ENCODE data around the gene CEND1. TPM values are rescaled to one million over a fixed set of nuclear protein-coding genes. Genes with fewer than 3 reads are reported as not detected.

The CEND1 gene
- total and polyA plus RNA-seq, 2 of the 13 experiments (the other 11 are each of a cell fraction or from before 2014, with no cell fraction given) = not detected

DNA sequence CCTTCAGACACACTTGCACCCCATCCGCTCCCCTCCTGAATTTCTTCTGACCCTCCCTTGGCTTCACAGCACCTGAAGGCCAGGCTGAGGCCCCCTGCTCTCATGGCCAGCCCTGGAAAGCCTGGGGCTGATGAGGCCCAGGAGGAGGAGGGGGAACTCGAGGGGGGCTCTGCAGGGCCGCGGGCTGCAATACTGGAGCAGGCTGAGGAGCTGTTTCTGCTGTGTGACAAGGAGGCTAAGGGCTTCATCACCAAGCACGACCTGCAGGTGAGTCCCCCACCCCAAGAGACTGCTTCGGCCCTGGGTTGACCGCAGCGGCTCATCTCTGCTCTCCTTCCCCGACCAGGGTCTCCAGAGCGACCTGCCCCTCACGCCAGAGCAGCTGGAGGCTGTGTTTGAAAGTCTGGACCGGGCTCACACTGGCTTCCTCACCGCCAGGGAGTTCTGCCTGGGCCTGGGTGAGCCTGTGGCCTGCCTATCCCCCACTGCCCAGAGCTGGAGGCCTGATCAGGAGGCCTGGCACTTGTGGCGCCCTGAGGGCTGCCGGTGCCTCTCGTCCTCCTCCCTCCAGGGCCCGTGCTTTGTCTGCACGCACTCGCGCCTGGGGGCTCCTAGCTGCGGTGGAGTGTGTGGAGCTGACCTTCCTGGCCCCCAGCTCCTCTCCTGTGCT lies 38.8 kb upstream of the CEND1 start:
- DNase-seq (ENCODE audit: low spot score) (no peak), FAIRE-seq (no peak), ATAC-seq (no peak)
- Histone ChIP-seq H3K4me1 (ENCODE audit: insufficient read depth, low read length) (peaks cover 71% of the 10 kb centered on the region), H3K36me3 (replicated peaks in 1 of 2; ENCODE audit: control insufficient read depth in 1 of 2, insufficient read depth in 2 of 2, low read length in 2 of 2) (peaks cover 1 to 12% of the 10 kb centered on the region in 2 experiments; a peak in 2 of 5 replicates), H3K4me3 (replicated peaks in 1 of 3; ENCODE audit: insufficient read depth in 1 of 3, low read depth in 2 of 3, low read length in 3 of 3) (peak overlapping the region in 1 of 3 experiments; percentile 80; a peak in 1 of 6 replicates), H3K27me3 (ENCODE audit: control insufficient read depth in 1 of 2, insufficient read depth in 2 of 2, low read length in 2 of 2) (no peaks in the 10 kb centered on the region), H3K79me2 (ENCODE audit: insufficient read depth, low read length) (peaks cover 2% of the 10 kb centered on the region), H3K4me2 (ENCODE audit: low read depth, low read length) (peak overlapping the region; percentile 91; the same call in 1 of the 2 replicates), H4K20me1 (ENCODE audit: insufficient read depth, low read length) (no peaks in the 10 kb centered on the region), H2AFZ (ENCODE audit: low read length) (no peak overlapping the region), H3K9me3 (ENCODE audit: low read length) (no peaks in the 10 kb centered on the region), H3K27ac (ENCODE audit: extremely low read length, insufficient read depth, low read length) (no peak overlapping the region), H3K9ac (ENCODE audit: insufficient read depth, low read depth, low read length) (no peak overlapping the region)
- POLR2A ChIA-PET = interaction anchor here (1.8 to 16.1 kb wide), 3 partner anchors 10 to 19 kb away, joined by 9 to 264 read pairs (median 141); partner anchors contain the start of genes PNPLA2, POLR2L, RPLP2 and TSPAN4
- in situ Hi-C loops (cut with HindIII; ENCODE audit: extremely low pct_ligation_motif_present, low pct_unique_long_range_greater_than_20kb) (no loop called here), intact Hi-C loops (cut with micrococcal nuclease; ENCODE audit: unreplicated experiment) (no loop called here)
- CTCF ChIA-PET (ENCODE audit: low intra/inter-chr PET ratio, low total read pairs) = no interaction called here
- no TSS peak for BruUV-seq (replicated peaks)
- 82% methylated on average over 6 of the region's 21 CpGs for WGBS (ENCODE audit: low lambda C conversion rate)
- TF ChIP-seq, protein P1, sequence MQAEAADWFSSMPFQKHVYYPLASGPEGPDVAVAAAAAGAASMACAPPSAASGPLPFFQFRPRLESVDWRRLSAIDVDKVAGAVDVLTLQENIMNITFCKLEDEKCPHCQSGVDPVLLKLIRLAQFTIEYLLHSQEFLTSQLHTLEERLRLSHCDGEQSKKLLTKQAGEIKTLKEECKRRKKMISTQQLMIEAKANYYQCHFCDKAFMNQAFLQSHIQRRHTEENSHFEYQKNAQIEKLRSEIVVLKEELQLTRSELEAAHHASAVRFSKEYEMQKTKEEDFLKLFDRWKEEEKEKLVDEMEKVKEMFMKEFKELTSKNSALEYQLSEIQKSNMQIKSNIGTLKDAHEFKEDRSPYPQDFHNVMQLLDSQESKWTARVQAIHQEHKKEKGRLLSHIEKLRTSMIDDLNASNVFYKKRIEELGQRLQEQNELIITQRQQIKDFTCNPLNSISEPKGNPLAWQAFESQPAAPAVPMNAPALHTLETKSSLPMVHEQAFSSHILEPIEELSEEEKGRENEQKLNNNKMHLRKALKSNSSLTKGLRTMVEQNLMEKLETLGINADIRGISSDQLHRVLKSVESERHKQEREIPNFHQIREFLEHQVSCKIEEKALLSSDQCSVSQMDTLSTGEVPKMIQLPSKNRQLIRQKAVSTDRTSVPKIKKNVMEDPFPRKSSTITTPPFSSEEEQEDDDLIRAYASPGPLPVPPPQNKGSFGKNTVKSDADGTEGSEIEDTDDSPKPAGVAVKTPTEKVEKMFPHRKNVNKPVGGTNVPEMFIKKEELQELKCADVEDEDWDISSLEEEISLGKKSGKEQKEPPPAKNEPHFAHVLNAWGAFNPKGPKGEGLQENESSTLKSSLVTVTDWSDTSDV (CRISPR knock-in tag; IDR thresholded peaks at IDR 0.05) = 0 out of 2 replicates have a peak, but pooled peaks have one; percentile 10
- TF ChIP-seq ZNF746 (CRISPR knock-in tag; IDR thresholded peaks at IDR 0.05) = no peak

DNA sequence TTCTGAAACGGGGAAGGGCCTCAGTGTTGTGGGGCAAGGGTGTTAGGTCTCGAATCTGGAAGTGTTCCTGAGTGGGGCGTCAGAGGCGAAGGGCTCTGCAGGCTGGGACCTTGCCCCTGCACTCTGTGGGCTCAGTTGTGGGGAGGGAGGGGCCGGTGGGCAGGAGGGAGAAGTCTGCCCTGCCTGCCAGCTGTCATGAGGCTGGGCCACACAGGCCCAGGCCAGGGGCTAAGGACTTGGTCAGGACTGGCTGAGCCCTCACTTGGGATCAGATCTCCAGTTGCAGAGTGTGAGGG lies 38.0 kb upstream of the CEND1 start, which contains the start of gene CRACR2B:
Gene CRACR2B (plus strand): TSS at position 23 of the 296 bp plus-strand sequence. CDS start 689 bp downstream, outside the sequence.
- DNase-seq (ENCODE audit: low spot score) (no peak), ATAC-seq (peak; percentile 7), FAIRE-seq (no peak)
- ChIA-PET CTCF (ENCODE audit: low intra/inter-chr PET ratio, low total read pairs) (no interaction called here), POLR2A (interaction anchor here (1.8 to 16.1 kb wide), 3 partner anchors 9 to 19 kb away, joined by 9 to 264 read pairs (median 141); partner anchors contain the start of genes PNPLA2, POLR2L, RPLP2 and TSPAN4)
- 0% methylated on average over 1 of the region's 5 CpGs for WGBS (ENCODE audit: low lambda C conversion rate)
- Histone ChIP-seq H3K4me2 (ENCODE audit: low read depth, low read length) (peak within 1 kb of the TSS; percentile 91), H3K9me3 (ENCODE audit: low read length) (no peaks in the 10 kb centered on the region), H3K27ac (ENCODE audit: extremely low read length, insufficient read depth, low read length) (peak within 1 kb of the TSS; percentile 77), H3K27me3 (ENCODE audit: control insufficient read depth in 1 of 2, insufficient read depth in 2 of 2, low read length in 2 of 2) (no peaks in the 10 kb centered on the region), H3K4me1 (ENCODE audit: insufficient read depth, low read length) (peaks cover 70% of the 10 kb centered on the region), H4K20me1 (ENCODE audit: insufficient read depth, low read length) (no peaks in the 10 kb centered on the region), H3K36me3 (replicated peaks in 1 of 2; ENCODE audit: control insufficient read depth in 1 of 2, insufficient read depth in 2 of 2, low read length in 2 of 2) (peaks cover 1 to 12% of the 10 kb centered on the region in 2 experiments; a peak in 2 of 5 replicates), H2AFZ (ENCODE audit: low read length) (no peak within 1 kb of the TSS), H3K79me2 (ENCODE audit: insufficient read depth, low read length) (no peaks in the 10 kb centered on the region), H3K9ac (ENCODE audit: insufficient read depth, low read depth, low read length) (peak within 1 kb of the TSS; percentile 74), H3K4me3 (replicated peaks in 1 of 3; ENCODE audit: insufficient read depth in 1 of 3, low read depth in 2 of 3, low read length in 3 of 3) (peak within 1 kb of the TSS; percentile 69 to 83 (median 80))
- intact Hi-C loops (cut with micrococcal nuclease; ENCODE audit: unreplicated experiment) = no loop called here
- in situ Hi-C loops (cut with HindIII; ENCODE audit: extremely low pct_ligation_motif_present, low pct_unique_long_range_greater_than_20kb) = no loop called here
- no TSS peak for BruUV-seq (replicated peaks)
- TF ChIP-seq ZNF225 (CRISPR knock-in tag; IDR thresholded peaks at IDR 0.05) = 0 out of 2 replicates have a peak, but pooled peaks have one; percentile 14
- TF ChIP-seq ZSCAN25 (CRISPR knock-in tag; IDR thresholded peaks at IDR 0.05) = 0 out of 2 replicates have a peak, but pooled peaks have one; percentile 41
- TF ChIP-seq NPAS2 (CRISPR knock-in tag; IDR thresholded peaks at IDR 0.05; ENCODE audit: borderline replicate concordance) = 0 out of 2 replicates have a peak, but pooled peaks have one; percentile 32
- no peak for TF ChIP-seq BORCS8-MEF2B (CRISPR knock-in tag; IDR thresholded peaks at IDR 0.05)
- TF ChIP-seq SSRP1 (CRISPR knock-in tag; IDR thresholded peaks at IDR 0.05) = no peak
- TF ChIP-seq ZMAT3 (CRISPR knock-in tag; conservative IDR thresholded peaks at IDR 0.05) = 0 out of 2 replicates have a peak, but pooled peaks have one; percentile 22
- 0 out of 2 replicates have a peak, but pooled peaks have one; percentile 52 for TF ChIP-seq ZNF230 (CRISPR knock-in tag; IDR thresholded peaks at IDR 0.05)
- TF ChIP-seq, protein P2, sequence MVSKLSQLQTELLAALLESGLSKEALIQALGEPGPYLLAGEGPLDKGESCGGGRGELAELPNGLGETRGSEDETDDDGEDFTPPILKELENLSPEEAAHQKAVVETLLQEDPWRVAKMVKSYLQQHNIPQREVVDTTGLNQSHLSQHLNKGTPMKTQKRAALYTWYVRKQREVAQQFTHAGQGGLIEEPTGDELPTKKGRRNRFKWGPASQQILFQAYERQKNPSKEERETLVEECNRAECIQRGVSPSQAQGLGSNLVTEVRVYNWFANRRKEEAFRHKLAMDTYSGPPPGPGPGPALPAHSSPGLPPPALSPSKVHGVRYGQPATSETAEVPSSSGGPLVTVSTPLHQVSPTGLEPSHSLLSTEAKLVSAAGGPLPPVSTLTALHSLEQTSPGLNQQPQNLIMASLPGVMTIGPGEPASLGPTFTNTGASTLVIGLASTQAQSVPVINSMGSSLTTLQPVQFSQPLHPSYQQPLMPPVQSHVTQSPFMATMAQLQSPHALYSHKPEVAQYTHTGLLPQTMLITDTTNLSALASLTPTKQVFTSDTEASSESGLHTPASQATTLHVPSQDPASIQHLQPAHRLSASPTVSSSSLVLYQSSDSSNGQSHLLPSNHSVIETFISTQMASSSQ (IDR thresholded peaks at IDR 0.05; ENCODE audit: low read depth) = no peak
- TF ChIP-seq, protein P2 (CRISPR knock-in tag; IDR thresholded peaks at IDR 0.05; ENCODE audit: borderline replicate concordance) = 0 out of 2 replicates have a peak, but pooled peaks have one; percentile 21

Data from HepG2 (cell line).